ENCODE results near the gene ANKRD2.

The ANKRD2 gene

DNA sequence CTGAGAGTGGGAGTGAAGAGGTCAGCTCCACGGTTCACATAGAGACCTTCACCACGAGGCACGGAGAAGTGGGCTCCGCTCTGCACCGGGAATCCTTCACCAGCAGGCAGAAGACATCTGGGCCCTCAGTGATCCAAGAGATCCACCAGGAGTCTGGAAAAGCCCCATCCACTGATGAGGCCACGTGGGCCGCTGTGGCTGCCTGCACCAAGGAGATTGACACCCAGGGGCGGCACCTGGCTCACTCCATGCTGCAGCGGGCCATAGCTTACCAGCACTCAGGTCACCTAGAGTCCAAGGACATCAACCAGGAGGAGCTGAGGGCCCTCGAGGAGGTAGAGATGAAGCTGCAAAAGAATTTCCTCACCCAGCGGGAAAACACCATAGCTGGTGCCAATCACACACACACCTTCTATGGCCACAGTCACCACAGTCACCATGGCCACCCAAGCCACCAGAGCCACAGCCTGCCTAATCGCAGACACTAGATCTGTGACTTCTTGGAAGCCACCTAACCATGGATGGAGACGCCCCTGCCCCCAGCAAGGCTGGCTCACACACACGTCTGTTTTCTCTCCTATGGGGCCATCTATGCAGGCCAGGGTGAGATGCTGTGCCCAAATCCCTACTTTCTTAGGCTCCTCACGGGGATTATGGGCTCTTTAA, 17.6 kb downstream of the ANKRD2 start:
- no CpG with 5 or more reads among the region's 15 CpGs for WGBS (ENCODE audit: extremely low coverage, insufficient coverage, low lambda C conversion rate)
- Histone ChIP-seq H3K4me1 (ENCODE audit: control insufficient read depth, low read depth, low read length) (no peaks in the 10 kb centered on the region), H2BK15ac (replicated peaks; ENCODE audit: low read depth) (no peak overlapping the region), H3K4me3 (ENCODE audit: low read length) (no peak overlapping the region), H3K36me3 (ENCODE audit: control insufficient read depth, insufficient read depth, low read length) (no peaks in the 10 kb centered on the region), H3K9ac (ENCODE audit: low read length) (no peak overlapping the region), H2BK5ac (ENCODE audit: low read length) (no peak overlapping the region), H3K27me3 (ENCODE audit: insufficient read depth, low read length, poor library complexity) (no peaks in the 10 kb centered on the region), H3K4me2 (ENCODE audit: low read length) (no peak overlapping the region), H2BK120ac (ENCODE audit: low read depth, low read length) (no peak overlapping the region), H3K79me1 (ENCODE audit: low read length) (no peaks in the 10 kb centered on the region), H4K5ac (ENCODE audit: low read length) (no peak overlapping the region), H3K18ac (ENCODE audit: low read length) (no peak overlapping the region), H3K56ac (ENCODE audit: low read length) (no peak overlapping the region), H3K23ac (ENCODE audit: low read length) (no peak overlapping the region), H3K4ac (ENCODE audit: low read depth, low read length) (no peak overlapping the region), H2AK5ac (ENCODE audit: low read length) (no peak overlapping the region), H3K27ac (ENCODE audit: low read depth, low read length) (no peak overlapping the region), H4K8ac (ENCODE audit: low read depth, low read length) (no peak overlapping the region), H3K79me2 (ENCODE audit: control insufficient read depth, insufficient read depth, low read length) (no peaks in the 10 kb centered on the region)
- no peak for DNase-seq

DNA sequence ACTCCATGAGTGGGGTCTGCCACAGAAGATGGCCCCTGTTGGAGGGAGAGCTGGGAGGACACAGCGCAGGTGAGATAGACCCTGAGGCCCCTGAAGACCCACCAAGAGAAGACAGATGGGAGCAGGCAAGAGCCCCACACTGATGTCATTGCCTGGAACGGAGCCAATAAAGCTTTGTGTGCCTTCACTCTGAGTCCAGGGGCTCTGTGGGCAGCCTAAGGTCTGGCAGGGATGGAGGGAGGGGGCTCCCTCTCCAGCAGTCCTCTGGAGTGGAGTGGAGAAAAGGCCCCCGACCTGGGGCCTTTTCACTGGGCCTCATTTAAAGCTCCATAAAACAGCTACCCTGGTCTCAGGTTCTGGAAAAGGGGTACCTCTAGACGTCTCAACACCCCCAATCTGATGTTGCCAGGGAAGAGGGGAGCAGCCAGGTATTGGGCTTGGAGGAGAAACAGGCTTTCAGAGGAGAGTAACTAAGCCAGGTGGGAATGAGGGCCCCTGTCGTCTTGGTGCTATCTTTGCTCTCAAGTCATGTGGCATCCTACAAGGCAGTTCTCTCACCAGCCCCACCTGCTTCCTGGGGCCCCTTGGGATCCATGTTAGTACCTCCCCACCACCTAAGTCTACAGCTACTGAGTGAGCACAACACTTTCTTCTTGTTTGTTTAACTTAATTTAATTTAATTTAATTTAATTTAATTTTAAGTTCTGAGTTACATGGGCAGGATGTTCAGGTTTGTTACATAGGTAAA, 18.3 kb downstream of the ANKRD2 start:
- Histone ChIP-seq H2AK5ac (ENCODE audit: low read length) (no peak overlapping the region), H3K27me3 (ENCODE audit: insufficient read depth, low read length, poor library complexity) (no peaks in the 10 kb centered on the region), H4K8ac (ENCODE audit: low read depth, low read length) (no peak overlapping the region), H3K9ac (ENCODE audit: low read length) (no peak overlapping the region), H3K79me2 (ENCODE audit: control insufficient read depth, insufficient read depth, low read length) (no peaks in the 10 kb centered on the region), H3K23ac (ENCODE audit: low read length) (no peak overlapping the region), H3K18ac (ENCODE audit: low read length) (no peak overlapping the region), H3K79me1 (ENCODE audit: low read length) (no peaks in the 10 kb centered on the region), H3K4me2 (ENCODE audit: low read length) (no peak overlapping the region), H3K4ac (ENCODE audit: low read depth, low read length) (no peak overlapping the region), H3K4me1 (ENCODE audit: control insufficient read depth, low read depth, low read length) (no peaks in the 10 kb centered on the region), H3K36me3 (ENCODE audit: control insufficient read depth, insufficient read depth, low read length) (no peaks in the 10 kb centered on the region), H4K5ac (ENCODE audit: low read length) (no peak overlapping the region), H2BK15ac (replicated peaks; ENCODE audit: low read depth) (no peak overlapping the region), H2BK5ac (ENCODE audit: low read length) (no peak overlapping the region), H3K27ac (ENCODE audit: low read depth, low read length) (no peak overlapping the region), H3K4me3 (ENCODE audit: low read length) (no peak overlapping the region), H3K56ac (ENCODE audit: low read length) (no peak overlapping the region), H2BK120ac (ENCODE audit: low read depth, low read length) (no peak overlapping the region)
- WGBS (ENCODE audit: extremely low coverage, insufficient coverage, low lambda C conversion rate): no CpG with 5 or more reads among the region's 5 CpGs
- no peak for DNase-seq

DNA sequence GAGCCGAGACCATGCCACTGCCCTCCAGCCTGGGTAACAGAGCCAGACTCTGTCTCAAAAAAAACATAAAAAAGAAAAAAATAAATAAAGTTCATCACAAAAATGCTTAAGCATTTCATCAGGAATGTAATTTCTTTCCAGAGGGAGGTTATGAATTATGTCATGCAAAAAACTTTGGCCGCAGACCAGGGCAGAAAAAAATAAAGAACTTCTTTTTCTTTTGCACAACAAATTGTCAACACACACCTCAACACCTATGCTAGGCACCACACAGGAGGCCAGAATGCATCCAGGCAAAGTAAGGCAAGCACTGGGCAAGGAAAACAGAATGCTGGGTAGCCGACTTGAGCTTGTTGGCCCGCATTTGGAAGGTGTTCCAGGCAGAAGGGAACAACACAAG, 20.8 kb downstream of the ANKRD2 start:
- H3K27ac ChIP-seq (ENCODE audit: low read depth, low read length): no peak overlapping the region
- no peak overlapping the region for H3K56ac ChIP-seq (ENCODE audit: low read length)
- no peak overlapping the region for H3K23ac ChIP-seq (ENCODE audit: low read length)
- H3K4ac ChIP-seq (ENCODE audit: low read depth, low read length): no peak overlapping the region
- no peaks in the 10 kb centered on the region for H3K27me3 ChIP-seq (ENCODE audit: insufficient read depth, low read length, poor library complexity)
- no peak overlapping the region for H4K5ac ChIP-seq (ENCODE audit: low read length)
- H4K8ac ChIP-seq (ENCODE audit: low read depth, low read length): no peak overlapping the region
- H3K4me3 ChIP-seq (ENCODE audit: low read length): no peak overlapping the region
- H2BK15ac ChIP-seq (replicated peaks; ENCODE audit: low read depth): no peak overlapping the region
- H3K79me1 ChIP-seq (ENCODE audit: low read length): no peaks in the 10 kb centered on the region
- no peak overlapping the region for H2BK120ac ChIP-seq (ENCODE audit: low read depth, low read length)
- H3K4me2 ChIP-seq (ENCODE audit: low read length): no peak overlapping the region
- H3K79me2 ChIP-seq (ENCODE audit: control insufficient read depth, insufficient read depth, low read length): no peaks in the 10 kb centered on the region
- H3K9ac ChIP-seq (ENCODE audit: low read length): no peak overlapping the region
- H3K36me3 ChIP-seq (ENCODE audit: control insufficient read depth, insufficient read depth, low read length): no peaks in the 10 kb centered on the region
- no peak overlapping the region for H2BK5ac ChIP-seq (ENCODE audit: low read length)
- DNase-seq: no peak
- WGBS (ENCODE audit: extremely low coverage, insufficient coverage, low lambda C conversion rate): no CpG with 5 or more reads among the region's 4 CpGs
- H3K18ac ChIP-seq (ENCODE audit: low read length): no peak overlapping the region
- H2AK5ac ChIP-seq (ENCODE audit: low read length): no peak overlapping the region
- no peaks in the 10 kb centered on the region for H3K4me1 ChIP-seq (ENCODE audit: control insufficient read depth, low read depth, low read length)

DNA sequence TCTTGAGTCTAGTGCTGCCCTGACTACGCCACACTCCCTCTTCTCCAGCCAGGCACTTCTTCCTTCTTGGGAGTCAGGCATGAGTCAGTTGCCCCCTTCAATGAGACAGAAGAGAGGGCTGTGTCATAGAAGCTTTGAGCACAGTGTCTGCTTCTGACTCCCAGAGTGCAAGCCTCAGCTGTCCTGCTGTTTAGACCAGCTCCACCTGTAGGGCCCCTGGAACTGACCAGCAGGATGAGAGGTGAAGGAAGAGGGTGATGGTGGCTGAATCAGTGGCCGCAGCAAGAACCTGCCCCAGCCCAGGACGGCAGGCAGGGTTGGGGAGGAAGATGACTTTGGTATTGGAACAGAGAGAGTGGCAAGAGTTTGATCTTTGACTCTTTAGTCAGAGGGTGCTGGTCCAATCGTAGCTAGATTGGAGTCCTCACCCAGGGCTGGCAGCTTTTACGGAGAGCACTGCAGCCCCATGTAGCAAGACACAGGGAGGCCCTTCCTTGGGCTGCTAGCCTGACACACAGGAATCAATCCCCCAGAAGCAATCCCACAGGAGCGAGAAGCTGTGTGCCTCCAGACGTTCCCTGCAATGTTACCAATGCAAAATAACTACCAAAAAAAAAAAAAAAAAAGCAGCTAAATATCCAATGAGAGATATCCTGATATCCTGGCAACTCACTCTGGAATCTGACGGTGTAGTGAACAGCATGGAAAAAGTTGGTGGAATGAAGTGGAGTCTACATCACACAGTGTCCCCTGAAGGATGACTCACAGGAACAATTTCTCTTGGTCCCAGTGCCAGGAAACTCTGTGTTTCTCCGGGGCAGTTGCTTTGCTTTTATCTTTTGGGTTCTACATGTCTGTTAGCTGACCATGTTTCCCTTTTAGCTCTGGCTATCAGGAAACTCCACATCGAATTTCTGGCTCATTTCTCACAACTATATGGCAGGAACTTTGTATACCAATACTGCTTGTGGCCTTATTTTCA, 23.8 kb downstream of the ANKRD2 start:
- no CpG with 5 or more reads among the region's 10 CpGs for WGBS (ENCODE audit: extremely low coverage, insufficient coverage, low lambda C conversion rate)
- Histone ChIP-seq H3K79me2 (ENCODE audit: control insufficient read depth, insufficient read depth, low read length) (no peaks in the 10 kb centered on the region), H3K56ac (ENCODE audit: low read length) (no peak overlapping the region), H3K4me1 (ENCODE audit: control insufficient read depth, low read depth, low read length) (no peaks in the 10 kb centered on the region), H3K4me3 (ENCODE audit: low read length) (no peak overlapping the region), H3K23ac (ENCODE audit: low read length) (no peak overlapping the region), H3K4ac (ENCODE audit: low read depth, low read length) (no peak overlapping the region), H3K27ac (ENCODE audit: low read depth, low read length) (no peak overlapping the region), H2BK120ac (ENCODE audit: low read depth, low read length) (no peak overlapping the region), H3K9ac (ENCODE audit: low read length) (no peak overlapping the region), H3K79me1 (ENCODE audit: low read length) (no peaks in the 10 kb centered on the region), H3K18ac (ENCODE audit: low read length) (no peak overlapping the region), H3K36me3 (ENCODE audit: control insufficient read depth, insufficient read depth, low read length) (no peaks in the 10 kb centered on the region), H2BK5ac (ENCODE audit: low read length) (no peak overlapping the region), H3K27me3 (ENCODE audit: insufficient read depth, low read length, poor library complexity) (no peaks in the 10 kb centered on the region), H4K8ac (ENCODE audit: low read depth, low read length) (no peak overlapping the region), H3K4me2 (ENCODE audit: low read length) (no peak overlapping the region), H4K5ac (ENCODE audit: low read length) (no peak overlapping the region), H2BK15ac (replicated peaks; ENCODE audit: low read depth) (no peak overlapping the region), H2AK5ac (ENCODE audit: low read length) (no peak overlapping the region)
- DNase-seq: no peak

DNA sequence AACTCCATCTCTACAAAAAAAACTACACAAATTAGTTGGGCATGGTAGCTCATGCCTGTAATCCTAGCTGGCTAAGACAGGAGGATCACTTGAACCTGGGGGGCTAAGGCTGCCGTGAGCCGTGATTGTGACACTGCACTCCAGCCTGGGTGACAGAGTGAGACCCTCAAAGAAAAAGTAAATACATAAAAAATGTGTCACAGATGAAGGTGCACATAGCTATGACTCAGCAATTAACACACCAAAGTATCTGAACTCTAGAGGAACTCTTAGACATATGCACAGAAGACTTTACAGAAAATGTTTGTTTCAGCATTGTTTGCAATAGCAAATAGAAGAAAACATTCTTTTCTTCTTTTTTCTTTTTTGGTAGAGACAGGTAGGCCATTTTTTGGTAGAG, 25.2 kb downstream of the ANKRD2 start:
- Histone ChIP-seq H2BK120ac (ENCODE audit: low read depth, low read length) (no peak overlapping the region), H2AK5ac (ENCODE audit: low read length) (no peak overlapping the region), H2BK5ac (ENCODE audit: low read length) (no peak overlapping the region), H3K56ac (ENCODE audit: low read length) (no peak overlapping the region), H3K4me2 (ENCODE audit: low read length) (no peak overlapping the region), H2BK15ac (replicated peaks; ENCODE audit: low read depth) (no peak overlapping the region), H3K79me1 (ENCODE audit: low read length) (no peaks in the 10 kb centered on the region), H4K8ac (ENCODE audit: low read depth, low read length) (no peak overlapping the region), H3K23ac (ENCODE audit: low read length) (no peak overlapping the region), H3K79me2 (ENCODE audit: control insufficient read depth, insufficient read depth, low read length) (no peaks in the 10 kb centered on the region), H3K27ac (ENCODE audit: low read depth, low read length) (no peak overlapping the region), H3K27me3 (ENCODE audit: insufficient read depth, low read length, poor library complexity) (no peaks in the 10 kb centered on the region), H3K4me3 (ENCODE audit: low read length) (no peak overlapping the region), H3K4ac (ENCODE audit: low read depth, low read length) (no peak overlapping the region), H3K4me1 (ENCODE audit: control insufficient read depth, low read depth, low read length) (no peaks in the 10 kb centered on the region), H3K9ac (ENCODE audit: low read length) (no peak overlapping the region), H3K36me3 (ENCODE audit: control insufficient read depth, insufficient read depth, low read length) (no peaks in the 10 kb centered on the region), H3K18ac (ENCODE audit: low read length) (no peak overlapping the region), H4K5ac (ENCODE audit: low read length) (no peak overlapping the region)
- no peak for DNase-seq
- no CpG with 5 or more reads among the region's 2 CpGs for WGBS (ENCODE audit: extremely low coverage, insufficient coverage, low lambda C conversion rate)

All from mesendoderm (in vitro differentiated cells).